Loucy (cell line): ENCODE measurements around the gene MARCHF9.

Experiments
- H2AFZ ChIP-seq: fragments of 200-600 bp; sonication (generic); 2 replicates; pipeline ENCODE4 v1.6.0; 2016; ENCODE audit warnings: antibody characterized with exemption, mild to moderate bottlenecking, low read length, moderate library complexity
- H3F3A ChIP-seq: fragments of 200-600 bp; 2 replicates; pipeline ENCODE4 v1.6.0; 2016; ENCODE audit warnings: antibody characterized with exemption, low read depth, mild to moderate bottlenecking
- H3K27me3 ChIP-seq: fragments of 200-600 bp; sonication (generic); 2 replicates; pipeline ENCODE4 v1.6.1; 2014; ENCODE audit warnings: low read length, mild to moderate bottlenecking; ENCODE audit not compliant: insufficient read depth, poor library complexity, severe bottlenecking
- H3K36me3 ChIP-seq: fragments of 200-600 bp; sonication (generic); 2 replicates; pipeline ENCODE4 v1.6.1; 2016; ENCODE audit warnings: low read length; ENCODE audit not compliant: insufficient read depth
- H3K4me1 ChIP-seq: fragments of 200-600 bp; sonication (generic); 2 replicates; pipeline ENCODE4 v1.5.1; 2014; ENCODE audit warnings: low read length, mild to moderate bottlenecking; ENCODE audit not compliant: insufficient read depth, poor library complexity, severe bottlenecking
- H3K4me2 ChIP-seq: fragments of 200-600 bp; sonication (generic); 2 replicates; pipeline ENCODE4 v1.6.0; 2014; ENCODE audit warnings: antibody characterized with exemption, low read length, low read depth, mild to moderate bottlenecking; ENCODE audit not compliant: poor library complexity, severe bottlenecking
- H3K4me3 ChIP-seq: fragments of 200-600 bp; sonication (generic); 2 replicates; pipeline ENCODE4 v1.5.1; 2014; ENCODE audit warnings: low read length, mild to moderate bottlenecking, mixed read lengths; ENCODE audit not compliant: poor library complexity, severe bottlenecking
- H3K79me2 ChIP-seq: fragments of 200-600 bp; sonication (generic); 2 replicates; pipeline ENCODE4 v1.6.1; 2014; ENCODE audit warnings: low read length; ENCODE audit not compliant: insufficient read depth
- H3K9ac ChIP-seq: fragments of 200-600 bp; sonication (generic); 2 replicates; pipeline ENCODE4 v1.6.0; 2014; ENCODE audit warnings: mild to moderate bottlenecking, low read depth, low read length, moderate library complexity; ENCODE audit not compliant: poor library complexity, severe bottlenecking
- H3K9me2 ChIP-seq: fragments of 200-600 bp; sonication (generic); replicated peaks from 2 replicates; pipeline ENCODE4 v1.6.1; 2016; ENCODE audit warnings: low read depth, low read length, mixed read lengths
- H3K9me3 ChIP-seq: fragments of 200-600 bp; sonication (generic); 2 replicates; pipeline ENCODE4 v1.6.1; 2014; ENCODE audit warnings: mild to moderate bottlenecking, antibody characterized with exemption, low read length, low read depth; ENCODE audit not compliant: insufficient read depth
- H4K20me1 ChIP-seq: fragments of 200-600 bp; sonication (generic); 2 replicates; pipeline ENCODE4 v1.6.0; 2014; ENCODE audit warnings: antibody characterized with exemption, low read length, mild to moderate bottlenecking; ENCODE audit not compliant: insufficient read depth, poor library complexity, severe bottlenecking
- CTCF ChIP-seq: fragments of 200-600 bp; sonication (generic); conservative IDR thresholded peaks from 2 replicates; pipeline ENCODE4 v1.5.1; 2014; ENCODE audit warnings: mild to moderate bottlenecking, antibody characterized with exemption, low read length
- EZH2phosphoT487 ChIP-seq: fragments of 200-600 bp; IDR thresholded peaks from 2 replicates; pipeline ENCODE4 v1.6.1; 2018; ENCODE audit warnings: antibody characterized with exemption, mild to moderate bottlenecking, moderate library complexity, borderline replicate concordance

MARCHF9 gene

DNA sequence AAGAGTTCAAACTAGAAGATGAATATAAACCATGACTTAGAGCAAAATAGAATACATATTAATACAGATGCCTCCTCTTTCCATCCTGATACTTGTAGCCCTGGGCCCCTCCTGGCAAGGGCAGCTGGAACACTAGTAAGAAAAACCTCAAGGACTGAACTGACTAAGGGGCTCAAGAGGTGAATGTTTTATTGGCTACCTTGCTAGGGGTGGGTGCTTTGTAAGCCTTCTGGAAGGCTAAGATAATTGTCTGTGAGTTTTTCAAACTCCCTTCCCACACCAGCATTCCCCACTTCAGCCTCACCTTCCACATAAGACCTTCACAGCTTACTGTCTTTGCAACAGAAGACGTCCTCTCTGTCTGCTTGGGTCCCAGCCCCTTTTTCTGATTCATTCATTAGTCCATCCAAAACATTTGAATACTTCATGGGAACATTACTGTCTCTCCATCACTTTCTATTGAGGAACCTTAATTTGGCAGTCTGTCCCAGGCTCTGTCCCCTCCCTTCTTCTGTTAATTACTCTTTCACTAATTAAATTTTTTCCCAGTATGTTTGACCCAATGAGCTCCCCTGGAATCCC lies 1.1 kb upstream of the MARCHF9 start:
- Histone ChIP-seq H3K9ac (peak overlapping the region; percentile 52), H3K9me3 (no peaks in the 10 kb centered on the region), H3K27me3 (no peaks in the 10 kb centered on the region), H3K4me1 (peaks cover 41% of the 10 kb centered on the region), H4K20me1 (peaks cover 37% of the 10 kb centered on the region), H3K4me2 (peak overlapping the region; percentile 91), H3K36me3 (peaks cover 5% of the 10 kb centered on the region; the same call in 1 of the 2 replicates), H3K9me2 (no peaks in the 10 kb centered on the region), H3K79me2 (peaks cover 46% of the 10 kb centered on the region), H2AFZ (no peak overlapping the region), H3K4me3 (peak overlapping the region; percentile 78), H3F3A (peaks cover 7% of the 10 kb centered on the region)
- no peak for TF ChIP-seq CTCF
- TF ChIP-seq EZH2phosphoT487 = no peak

- H3K4me2 ChIP-seq = no peak overlapping the region
- TF ChIP-seq CTCF (no peak), EZH2phosphoT487 (no peak)
- no peak overlapping the region for H2AFZ ChIP-seq
- H3K36me3 ChIP-seq = no peaks in the 10 kb centered on the region; the same call in 1 of the 2 replicates
- H3K4me1 ChIP-seq = peaks cover 41% of the 10 kb centered on the region
- peaks cover 7% of the 10 kb centered on the region for H3F3A ChIP-seq
- H3K9me2 ChIP-seq = no peaks in the 10 kb centered on the region
- H3K9me3 ChIP-seq = no peaks in the 10 kb centered on the region
- peaks cover 34% of the 10 kb centered on the region for H3K79me2 ChIP-seq
- H3K4me3 ChIP-seq = peak overlapping the region; percentile 78
- no peaks in the 10 kb centered on the region for H3K27me3 ChIP-seq
- H3K9ac ChIP-seq = no peak overlapping the region
- peaks cover 30% of the 10 kb centered on the region for H4K20me1 ChIP-seq
These were observed 221 bp downstream of the MARCHF9 start for GRCh38 chr12:57755194-57755453.

DNA sequence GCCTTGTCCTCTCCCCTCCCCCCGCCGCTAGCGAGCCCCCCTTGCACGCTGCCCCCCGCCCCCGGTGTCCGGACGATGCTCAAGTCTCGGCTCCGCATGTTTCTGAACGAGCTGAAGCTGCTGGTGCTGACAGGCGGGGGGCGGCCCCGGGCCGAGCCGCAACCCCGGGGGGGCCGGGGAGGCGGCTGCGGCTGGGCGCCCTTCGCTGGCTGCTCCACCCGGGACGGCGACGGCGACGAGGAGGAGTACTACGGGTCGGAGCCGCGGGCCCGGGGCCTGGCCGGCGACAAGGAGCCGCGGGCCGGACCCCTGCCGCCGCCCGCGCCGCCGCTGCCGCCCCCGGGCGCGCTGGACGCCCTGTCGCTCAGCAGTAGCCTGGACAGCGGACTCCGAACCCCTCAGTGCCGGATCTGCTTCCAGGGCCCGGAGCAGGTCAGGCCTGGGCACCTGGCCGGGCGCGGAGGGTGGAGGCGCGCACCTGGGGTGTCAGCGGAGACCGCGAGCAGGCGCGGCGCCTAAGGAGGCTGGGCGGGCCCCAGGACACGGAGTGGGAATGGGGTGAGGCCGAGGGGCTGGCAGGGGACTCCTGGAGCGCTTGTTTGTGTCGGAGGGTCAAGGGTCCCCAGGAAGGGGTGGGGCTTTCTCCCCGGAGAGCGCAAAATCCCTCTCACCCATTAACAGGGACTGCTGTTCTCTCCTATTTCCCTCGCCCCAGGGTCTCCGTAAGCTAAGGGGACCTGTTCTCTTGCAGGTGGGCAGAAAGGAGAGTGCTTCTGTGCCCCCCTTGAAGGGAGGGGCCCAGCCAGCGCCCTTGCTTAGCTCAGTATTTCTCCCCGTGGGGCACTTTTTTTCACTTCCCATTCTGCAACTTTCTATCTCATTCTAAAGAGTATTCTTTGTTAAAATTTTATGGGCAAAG lies 810 bp downstream of the MARCHF9 start:
- Histone ChIP-seq H3K9ac (peak overlapping the region; percentile 73), H3K9me3 (no peaks in the 10 kb centered on the region), H3K4me1 (peaks cover 35% of the 10 kb centered on the region), H3K27me3 (no peaks in the 10 kb centered on the region), H3K79me2 (peaks cover 28% of the 10 kb centered on the region), H4K20me1 (peaks cover 29% of the 10 kb centered on the region), H2AFZ (no peak overlapping the region), H3K9me2 (no peaks in the 10 kb centered on the region), H3F3A (peaks cover 7% of the 10 kb centered on the region), H3K4me3 (peak overlapping the region; percentile 78), H3K36me3 (no peaks in the 10 kb centered on the region; the same call in 1 of the 2 replicates), H3K4me2 (peak overlapping the region; percentile 90)
- no peak for TF ChIP-seq EZH2phosphoT487
- no peak for TF ChIP-seq CTCF
